Ecto neural progenitor cell (in vitro differentiated cells): ENCODE measurements around the gene CTSA.

ENCODE experiments used
- DNase-seq: peaks from one replicate; pipeline ENCODE4 v3.0.0-alpha.2; 2018; ENCODE audit warnings: low spot score

Gene CTSA

GRCh38 chr20:45940469-45940868, 49.3 kb downstream of the CTSA start:
- no peak for DNase-seq

- DNase-seq, result no peak
Observed at GRCh38 chr20:45943613-45944012, 52.5 kb downstream of the CTSA start.

GRCh38 chr20:45944151-45944964, 53.2 kb downstream of the CTSA start:
- DNase-seq, result no peak

GRCh38 chr20:45944965-45945677, 54.0 kb downstream of the CTSA start:
- DNase-seq, result no peak

GRCh38 chr20:45945678-45946148, 54.6 kb downstream of the CTSA start:
- DNase-seq, result no peak

GRCh38 chr20:45946149-45946970, 55.2 kb downstream of the CTSA start:
- no peak for DNase-seq

GRCh38 chr20:45947110-45947866, 56.2 kb downstream of the CTSA start:
- DNase-seq, result no peak

- no peak for DNase-seq
Observed at GRCh38 chr20:45948261-45948733, 57.2 kb downstream of the CTSA start.
